Uterus (tissue), 4 donors: ENCODE data around the gene SKI. TPM values are rescaled to one million over a fixed set of nuclear protein-coding genes. Genes with fewer than 3 reads are reported as not detected.

Source experiments
- DNase-seq, 2 donors: peaks; one replicate each; pipeline ENCODE4 v3.0.0-alpha.2; 2019 to 2020
- H3K27ac ChIP-seq, 2 donors: fragments of 200-600 bp; sonication (generic); 1 replicate in 1 of 2; 2 replicates in 1 of 2; pipeline ENCODE4 v1.5.1; 2016 to 2018
- H3K27me3 ChIP-seq, 2 donors: fragments of 200-600 bp; sonication (generic); one replicate each; pipeline ENCODE4 v1.5.1; 2018 to 2019; ENCODE audit warnings: control low read depth in 1 of 2
- H3K36me3 ChIP-seq, 2 donors: fragments of 200-600 bp; sonication (generic); one replicate each; pipeline ENCODE4 v1.5.1; 2019; ENCODE audit warnings: control low read depth in 1 of 2
- H3K4me1 ChIP-seq, 2 donors: fragments of 200-600 bp; sonication (generic); one replicate each; pipeline ENCODE4 v1.5.1; 2018 to 2019; ENCODE audit warnings: control low read depth in 1 of 2
- H3K4me3 ChIP-seq, 2 donors: fragments of 200-600 bp; sonication (generic); 1 replicate in 1 of 2; 2 replicates in 1 of 2; pipeline ENCODE4 v1.5.1; 2018 to 2019; ENCODE audit warnings: mild to moderate bottlenecking in 1 of 2
- H3K9me3 ChIP-seq, 2 donors: fragments of 200-600 bp; sonication (generic); one replicate each; pipeline ENCODE4 v1.5.1; 2019; ENCODE audit warnings: control low read depth in 1 of 2
- POLR2A ChIP-seq, 2 donors: fragments of 450-650 bp; IDR thresholded peaks; one replicate each; pipeline ENCODE4 v1.6.1; 2016; ENCODE audit warnings: antibody characterized with exemption in 2 of 2, mild to moderate bottlenecking in 1 of 2, moderate library complexity in 1 of 2
- intact Hi-C: fragments of 100-400 bp; cut with DNase I; formaldehyde crosslinking; loops from one replicate; pipeline ENCODE4 v1.15.1; 2023; ENCODE audit warnings: low total_unique reads
- total RNA-seq, 4 donors: library from RNA; depleted of rRNA in 3 of 4; stranded (reverse); fragments of >200 nt in 3 of 4; gene quantifications; one replicate each; pipeline versions ENCODE4 v1.1.0 to v1.2.4, GENCODE V29; 2014 to 2023
- TF ChIP-seq, protein P1 (sequence below), 4 experiments: fragments of 200-600 bp in 2 of 4; fragments of 450-650 bp in 2 of 4; sonication (generic) in 2 of 4; IDR thresholded peaks; one replicate each; pipeline ENCODE4 v1.5.1; 2016 to 2019; ENCODE audit warnings: antibody characterized with exemption in 4 of 4, mild to moderate bottlenecking in 2 of 4, moderate library complexity in 1 of 4
- donor health status: DM: yes; HTN: yes; CAD: no.

Gene SKI
- total RNA-seq, 4 donors from 2014 or later, result 22.8 to 148 (median 34.9) TPM

DNA sequence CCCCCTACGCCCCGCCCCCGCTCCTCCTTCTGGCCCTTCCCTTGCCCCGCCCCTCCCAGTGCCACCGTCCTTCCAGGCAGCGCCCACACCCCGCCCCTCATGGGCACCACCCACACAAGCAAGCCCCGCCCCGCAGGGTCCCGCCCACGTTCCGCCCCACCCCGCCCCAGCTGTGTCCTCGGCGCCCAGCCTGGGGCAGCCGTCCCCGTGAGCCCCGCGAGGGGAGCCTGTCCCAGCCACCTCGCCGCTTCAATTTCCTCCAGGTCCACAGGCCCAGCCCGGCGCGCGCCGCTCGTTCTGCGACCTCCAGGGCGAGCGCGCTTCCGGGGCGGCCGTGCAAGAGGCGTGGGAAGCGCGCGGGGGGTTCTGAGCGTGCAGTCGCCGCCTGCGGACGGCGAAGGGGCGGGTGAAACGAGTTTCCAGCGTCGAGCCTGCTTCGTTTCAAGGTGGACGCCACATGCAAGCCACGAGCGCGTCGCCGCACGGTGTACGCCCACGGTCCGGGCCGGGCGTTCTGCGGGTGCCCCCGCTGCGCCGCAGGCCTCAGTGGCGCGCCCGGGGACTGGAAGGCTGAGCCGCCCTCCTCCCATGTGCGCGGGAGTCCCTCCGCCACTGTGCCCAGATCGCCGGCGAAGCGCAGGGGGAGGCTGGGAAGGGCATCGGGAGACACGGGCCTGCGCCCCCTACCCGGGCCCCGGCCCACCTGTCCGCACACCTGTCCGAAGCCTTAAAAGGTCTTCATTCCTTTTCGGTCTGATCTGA lies 22.7 kb upstream of the SKI start:
- peak; percentile 53 to 65 for TF ChIP-seq POLR2A (IDR thresholded peaks at IDR 0.05)
- TF ChIP-seq, protein P1, sequence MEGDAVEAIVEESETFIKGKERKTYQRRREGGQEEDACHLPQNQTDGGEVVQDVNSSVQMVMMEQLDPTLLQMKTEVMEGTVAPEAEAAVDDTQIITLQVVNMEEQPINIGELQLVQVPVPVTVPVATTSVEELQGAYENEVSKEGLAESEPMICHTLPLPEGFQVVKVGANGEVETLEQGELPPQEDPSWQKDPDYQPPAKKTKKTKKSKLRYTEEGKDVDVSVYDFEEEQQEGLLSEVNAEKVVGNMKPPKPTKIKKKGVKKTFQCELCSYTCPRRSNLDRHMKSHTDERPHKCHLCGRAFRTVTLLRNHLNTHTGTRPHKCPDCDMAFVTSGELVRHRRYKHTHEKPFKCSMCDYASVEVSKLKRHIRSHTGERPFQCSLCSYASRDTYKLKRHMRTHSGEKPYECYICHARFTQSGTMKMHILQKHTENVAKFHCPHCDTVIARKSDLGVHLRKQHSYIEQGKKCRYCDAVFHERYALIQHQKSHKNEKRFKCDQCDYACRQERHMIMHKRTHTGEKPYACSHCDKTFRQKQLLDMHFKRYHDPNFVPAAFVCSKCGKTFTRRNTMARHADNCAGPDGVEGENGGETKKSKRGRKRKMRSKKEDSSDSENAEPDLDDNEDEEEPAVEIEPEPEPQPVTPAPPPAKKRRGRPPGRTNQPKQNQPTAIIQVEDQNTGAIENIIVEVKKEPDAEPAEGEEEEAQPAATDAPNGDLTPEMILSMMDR (IDR thresholded peaks at IDR 0.05), result peak in 2 of 4 experiments; percentile 15 to 42
- no peaks in the 10 kb centered on the region for H3K27me3 ChIP-seq
- H3K27ac ChIP-seq, result peak overlapping the region; percentile 93 to 98
- H3K36me3 ChIP-seq, result no peaks in the 10 kb centered on the region
- peak overlapping the region; percentile 27 to 53 for H3K4me3 ChIP-seq
- peak; percentile 96 to 98 for DNase-seq
- peaks cover 4 to 43% of the 10 kb centered on the region in 2 donors for H3K4me1 ChIP-seq
- no peaks in the 10 kb centered on the region for H3K9me3 ChIP-seq
- intact Hi-C loops, result no loop called here

DNA sequence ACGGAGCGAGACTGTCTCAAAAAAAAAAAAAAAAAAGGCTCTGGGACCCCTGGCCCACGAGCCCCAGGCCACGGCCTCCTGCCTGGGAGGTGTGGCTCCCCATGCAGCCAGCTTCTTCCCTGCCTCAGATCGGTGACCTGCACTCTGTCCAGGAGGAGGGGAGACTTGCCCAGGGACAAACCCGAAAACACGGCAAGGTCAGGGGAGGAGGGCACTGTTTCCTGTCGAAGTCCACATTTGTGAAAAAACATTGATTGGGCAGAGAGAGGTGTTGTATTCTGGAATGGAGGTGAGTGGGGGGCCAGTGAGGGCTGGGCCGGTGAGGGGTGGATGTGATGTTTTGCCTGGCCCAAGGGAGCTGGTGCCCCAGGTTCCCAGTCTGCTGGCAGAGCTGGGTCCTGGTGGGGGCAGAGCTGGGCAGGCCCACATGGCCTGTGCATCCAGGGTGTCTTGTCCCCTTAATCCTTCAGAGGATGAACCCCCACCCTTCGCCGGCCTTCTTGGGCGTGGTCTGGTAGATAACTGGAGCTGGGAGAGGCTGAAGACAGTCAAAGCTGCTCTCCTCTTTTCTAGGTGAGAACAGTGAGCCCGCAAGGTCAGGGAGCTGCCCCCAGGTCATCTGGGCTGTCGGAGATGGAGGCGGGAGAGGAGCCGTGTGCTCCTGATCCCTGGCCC lies 21.2 kb upstream of the SKI start:
- peak overlapping the region; percentile 93 to 98 for H3K27ac ChIP-seq
- H3K27me3 ChIP-seq, result no peaks in the 10 kb centered on the region
- H3K4me1 ChIP-seq, result peaks cover 4 to 45% of the 10 kb centered on the region in 2 donors
- intact Hi-C loops, result no loop called here
- DNase-seq, result peak in 1 of 2 donors; percentile 60
- peak overlapping the region; percentile 12 to 34 for H3K4me3 ChIP-seq
- H3K9me3 ChIP-seq, result no peaks in the 10 kb centered on the region
- H3K36me3 ChIP-seq, result no peaks in the 10 kb centered on the region
- TF ChIP-seq, protein P1 (IDR thresholded peaks at IDR 0.05), result no peak
- TF ChIP-seq POLR2A (IDR thresholded peaks at IDR 0.05), result no peak

DNA sequence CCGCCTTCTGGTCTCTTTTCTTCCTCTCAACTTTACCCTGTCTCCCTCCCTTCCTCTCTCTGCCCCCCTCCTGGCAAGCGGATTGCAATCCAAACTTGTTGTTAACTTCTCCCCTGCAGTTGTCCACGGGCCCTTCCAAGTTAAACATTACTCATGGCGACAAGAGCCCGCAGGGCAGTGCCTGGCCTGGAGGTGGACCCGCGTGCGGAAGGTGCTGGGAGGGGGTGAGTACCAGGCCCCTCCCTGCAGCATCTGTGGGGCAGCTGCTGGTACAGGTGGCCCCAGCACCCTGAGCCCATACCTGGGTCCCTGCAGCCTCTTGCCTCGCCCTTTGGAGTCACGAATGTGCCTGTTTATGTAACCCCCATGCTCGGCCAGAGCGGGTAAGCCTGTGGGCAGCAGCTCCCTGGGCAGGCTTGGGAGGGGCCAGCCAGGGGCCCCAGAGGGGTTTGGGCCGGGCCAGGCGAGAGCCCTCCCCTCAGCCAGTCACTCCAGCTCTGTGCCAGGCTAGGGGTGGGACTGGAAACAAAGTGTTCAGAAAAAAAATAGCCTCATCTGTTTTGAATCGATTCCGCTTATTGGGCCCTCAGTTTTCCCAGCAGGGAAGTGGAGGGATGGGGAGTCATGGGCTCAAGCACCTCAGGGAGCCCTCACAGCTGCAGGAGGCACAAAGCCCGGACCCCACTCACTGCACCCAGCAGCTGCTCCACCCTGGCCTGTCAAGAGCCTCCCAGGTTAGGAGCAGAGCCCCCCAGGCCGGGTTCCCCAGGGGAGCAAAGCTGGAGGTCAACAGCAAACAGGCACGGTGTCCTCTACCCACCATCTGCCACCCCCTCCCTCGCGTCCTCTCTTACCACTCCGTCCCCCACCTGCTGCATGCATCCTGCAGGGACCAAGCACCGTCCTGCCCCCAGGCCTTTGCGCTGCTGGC lies 19.5 kb upstream of the SKI start:
- TF ChIP-seq, protein P1 (IDR thresholded peaks at IDR 0.05), result no peak
- no peak for TF ChIP-seq POLR2A (IDR thresholded peaks at IDR 0.05)
- no peaks in the 10 kb centered on the region for H3K9me3 ChIP-seq
- no peaks in the 10 kb centered on the region for H3K27me3 ChIP-seq
- H3K36me3 ChIP-seq, result no peaks in the 10 kb centered on the region
- H3K4me1 ChIP-seq, result peaks cover 4 to 49% of the 10 kb centered on the region in 2 donors
- intact Hi-C loops, result no loop called here
- H3K27ac ChIP-seq, result peak overlapping the region; percentile 93 to 98
- H3K4me3 ChIP-seq, result no peak overlapping the region
- peak; percentile 76 for DNase-seq

DNA sequence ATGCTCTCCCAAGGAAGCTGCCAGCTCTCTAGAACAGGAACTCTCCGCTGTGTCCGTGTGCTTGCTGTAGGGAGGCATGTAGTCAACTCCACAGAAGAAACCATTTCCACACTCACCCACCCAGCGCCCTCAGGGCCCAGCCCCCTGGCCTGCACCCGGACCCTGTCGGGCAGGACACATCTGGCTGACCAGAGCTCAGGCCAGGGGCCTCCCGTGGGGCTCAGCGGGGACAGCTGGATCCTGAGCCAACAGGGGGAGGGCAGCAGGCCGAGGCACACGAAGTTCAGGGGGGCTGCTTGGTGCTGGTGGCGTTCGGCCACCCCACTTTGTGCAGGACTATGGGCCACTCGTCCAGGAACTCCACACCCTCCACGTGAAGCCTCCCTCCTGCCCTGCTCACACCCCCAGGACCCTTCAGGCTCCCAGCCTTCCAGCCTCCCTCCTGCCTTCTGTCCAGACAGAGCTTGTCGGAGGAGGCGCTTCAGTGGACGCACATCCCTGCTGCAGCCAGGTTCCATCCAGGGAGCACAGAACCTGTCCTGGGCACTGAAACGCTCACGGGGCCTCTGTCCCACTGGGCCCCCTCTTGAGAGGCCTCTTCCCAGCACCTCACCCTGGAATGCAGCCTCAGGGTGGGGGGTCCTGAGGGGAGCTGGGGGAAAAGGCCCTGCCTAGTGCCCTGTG lies 18.6 kb upstream of the SKI start:
- no peaks in the 10 kb centered on the region for H3K36me3 ChIP-seq
- no peaks in the 10 kb centered on the region for H3K27me3 ChIP-seq
- peak in 1 of 2 donors; percentile 20 for DNase-seq
- peak overlapping the region; percentile 93 to 98 for H3K27ac ChIP-seq
- H3K4me1 ChIP-seq, result peaks cover 8 to 51% of the 10 kb centered on the region in 2 donors
- no peak for TF ChIP-seq POLR2A (IDR thresholded peaks at IDR 0.05)
- TF ChIP-seq, protein P1 (IDR thresholded peaks at IDR 0.05), result no peak
- H3K9me3 ChIP-seq, result no peaks in the 10 kb centered on the region
- no peak overlapping the region for H3K4me3 ChIP-seq
- intact Hi-C loops, result no loop called here
